Measurements from ENCODE around the gene NAA38. TPM values are rescaled to one million over a fixed set of nuclear protein-coding genes. Genes with fewer than 3 reads are reported as not detected.
A peak's percentile ranks its signal among the peaks of the same experiment; 100 is the strongest.

The NAA38 gene
- polyA plus RNA-seq, 1 donor from 2014 or later, result 170 TPM

DNA sequence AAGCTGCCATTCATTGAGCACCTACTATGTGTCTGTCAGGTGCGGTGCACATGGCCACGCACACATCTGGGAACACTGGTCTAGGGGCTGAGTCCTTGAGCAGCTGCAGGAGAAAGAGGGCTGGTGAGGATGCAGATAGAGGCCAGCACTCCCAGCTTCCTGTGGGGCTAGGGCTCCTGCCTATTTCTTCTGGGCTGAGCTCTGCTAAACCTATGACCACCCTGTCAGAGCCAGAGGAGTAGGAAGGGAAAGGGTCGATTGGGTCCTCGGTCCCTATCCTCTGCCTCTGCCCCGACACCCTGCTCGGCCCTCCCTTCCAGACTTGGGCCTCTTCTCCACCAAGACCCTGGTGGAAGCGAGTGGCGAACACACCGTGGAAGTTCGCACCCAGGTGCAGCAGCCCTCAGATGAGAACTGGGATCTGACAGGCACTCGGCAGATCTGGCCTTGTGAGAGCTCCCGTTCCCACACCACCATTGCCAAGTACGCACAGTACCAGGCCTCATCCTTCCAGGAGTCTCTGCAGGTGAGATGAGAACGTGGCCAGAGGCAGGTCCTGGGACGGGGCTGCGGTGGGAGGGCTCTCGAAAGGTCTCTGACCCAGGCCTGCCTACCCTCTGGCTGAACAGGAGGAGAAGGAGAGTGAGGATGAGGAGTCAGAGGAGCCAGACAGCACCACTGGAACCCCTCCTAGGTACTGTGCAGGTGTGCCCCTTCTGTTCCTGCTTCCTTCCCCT is 6.5 kb downstream of the NAA38 start:
- Mint-ChIP-seq H3K4me1 (peaks cover 7 to 15% (median 11%) of the 10 kb centered on the region in 3 donors), H3K4me3 (peak overlapping the region; percentile 75 to 92 (median 91)), H3K36me3 (peaks cover 2% of the 10 kb centered on the region), H3K27ac (peak overlapping the region; percentile 43 to 100 (median 91)), H3K9me3 (no peaks in the 10 kb centered on the region), H3K27me3 (no peaks in the 10 kb centered on the region)

DNA sequence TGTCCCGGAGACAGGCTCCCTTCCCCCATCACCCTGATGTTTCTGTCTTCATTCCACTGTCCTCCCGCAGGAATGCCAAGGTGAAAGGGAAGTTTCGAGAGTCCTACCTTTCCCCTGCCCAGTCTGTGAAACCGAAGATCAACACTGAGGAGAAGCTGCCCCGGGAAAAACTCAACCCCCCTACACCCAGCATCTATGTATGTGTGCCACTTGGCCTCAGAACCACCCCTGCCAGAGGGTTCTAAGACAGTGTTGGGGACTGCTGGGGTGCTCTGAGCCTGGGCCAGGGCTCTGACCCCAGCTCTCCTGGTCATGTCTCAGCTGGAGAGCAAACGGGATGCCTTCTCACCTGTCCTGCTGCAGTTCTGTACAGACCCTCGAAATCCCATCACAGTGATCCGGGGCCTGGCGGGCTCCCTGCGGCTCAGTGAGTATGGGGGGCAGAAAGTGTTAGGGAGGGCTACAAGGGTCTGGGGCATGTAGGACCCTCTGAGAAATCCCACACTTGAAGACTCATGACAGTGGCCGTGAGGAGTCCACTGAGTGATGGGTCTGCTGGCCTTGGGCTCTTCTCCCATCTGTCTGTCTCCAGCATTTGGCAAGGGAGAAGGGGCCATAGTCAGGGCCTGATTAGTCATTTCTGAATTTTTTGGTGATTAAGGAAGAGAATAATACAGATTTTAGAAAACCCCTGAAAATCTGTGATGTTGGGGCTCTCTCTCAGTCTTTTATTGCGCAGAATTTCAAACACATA is 7.4 kb downstream of the NAA38 start:
- H3K9me3 Mint-ChIP-seq, result no peaks in the 10 kb centered on the region
- no peaks in the 10 kb centered on the region for H3K27me3 Mint-ChIP-seq
- H3K36me3 Mint-ChIP-seq, result peaks cover 2% of the 10 kb centered on the region
- peak overlapping the region; percentile 53 to 100 (median 83) for H3K27ac Mint-ChIP-seq
- peaks cover 5 to 13% (median 7%) of the 10 kb centered on the region in 3 donors for H3K4me1 Mint-ChIP-seq
- H3K4me3 Mint-ChIP-seq, result peak overlapping the region in 2 of 4 donors; percentile 49 to 91

DNA sequence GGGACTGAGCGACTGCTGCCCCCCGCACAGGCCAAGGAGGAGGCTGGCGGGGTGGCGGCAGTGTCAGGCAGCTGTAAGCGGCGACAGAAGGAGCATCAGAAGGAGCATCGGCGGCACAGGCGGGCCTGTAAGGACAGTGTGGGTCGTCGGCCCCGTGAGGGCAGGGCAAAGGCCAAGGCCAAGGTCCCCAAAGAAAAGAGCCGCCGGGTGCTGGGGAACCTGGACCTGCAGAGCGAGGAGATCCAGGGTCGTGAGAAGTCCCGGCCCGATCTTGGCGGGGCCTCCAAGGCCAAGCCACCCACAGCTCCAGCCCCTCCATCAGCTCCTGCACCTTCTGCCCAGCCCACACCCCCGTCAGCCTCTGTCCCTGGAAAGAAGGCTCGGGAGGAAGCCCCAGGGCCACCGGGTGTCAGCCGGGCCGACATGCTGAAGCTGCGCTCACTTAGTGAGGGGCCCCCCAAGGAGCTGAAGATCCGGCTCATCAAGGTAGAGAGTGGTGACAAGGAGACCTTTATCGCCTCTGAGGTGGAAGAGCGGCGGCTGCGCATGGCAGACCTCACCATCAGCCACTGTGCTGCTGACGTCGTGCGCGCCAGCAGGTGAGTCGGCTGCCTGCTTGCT is 8.1 kb downstream of the NAA38 start:
- Mint-ChIP-seq H3K27ac (peak overlapping the region in 2 of 3 donors; percentile 53 to 100), H3K27me3 (no peaks in the 10 kb centered on the region), H3K36me3 (peaks cover 2% of the 10 kb centered on the region), H3K4me1 (peaks cover 5 to 13% (median 7%) of the 10 kb centered on the region in 3 donors), H3K4me3 (peak overlapping the region in 2 of 4 donors; percentile 17 to 91), H3K9me3 (no peaks in the 10 kb centered on the region)

- Mint-ChIP-seq H3K9me3 (no peaks in the 10 kb centered on the region), H3K36me3 (peaks cover 2% of the 10 kb centered on the region), H3K4me3 (no peak overlapping the region), H3K4me1 (peaks cover 6 to 13% (median 8%) of the 10 kb centered on the region in 3 donors), H3K27ac (no peak overlapping the region), H3K27me3 (no peaks in the 10 kb centered on the region)
Observed at GRCh38 chr17:7848739-7849129, 8.6 kb downstream of the NAA38 start.

DNA sequence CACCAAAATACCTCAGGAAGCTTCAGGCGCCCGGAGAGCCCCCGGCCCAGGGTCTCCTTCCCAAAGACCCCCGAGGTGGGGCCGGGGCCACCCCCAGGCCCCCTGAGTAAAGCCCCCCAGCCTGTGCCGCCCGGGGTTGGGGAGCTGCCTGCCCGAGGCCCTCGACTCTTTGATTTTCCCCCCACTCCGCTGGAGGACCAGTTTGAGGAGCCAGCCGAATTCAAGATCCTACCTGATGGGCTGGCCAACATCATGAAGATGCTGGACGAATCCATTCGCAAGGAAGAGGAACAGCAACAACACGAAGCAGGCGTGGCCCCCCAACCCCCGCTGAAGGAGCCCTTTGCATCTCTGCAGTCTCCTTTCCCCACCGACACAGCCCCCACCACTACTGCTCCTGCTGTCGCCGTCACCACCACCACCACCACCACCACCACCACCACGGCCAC is 9.2 kb downstream of the NAA38 start:
- Mint-ChIP-seq H3K36me3 (peaks cover 2% of the 10 kb centered on the region), H3K4me1 (peaks cover 9 to 13% (median 11%) of the 10 kb centered on the region in 3 donors), H3K27ac (peak overlapping the region in 1 of 3 donors; percentile 67), H3K27me3 (no peaks in the 10 kb centered on the region), H3K9me3 (no peaks in the 10 kb centered on the region), H3K4me3 (peak overlapping the region in 1 of 4 donors; percentile 38)

- peaks cover 9 to 16% (median 10%) of the 10 kb centered on the region in 3 donors for H3K4me1 Mint-ChIP-seq
- H3K4me3 Mint-ChIP-seq, result peak overlapping the region in 1 of 4 donors; percentile 91
- H3K27ac Mint-ChIP-seq, result peak overlapping the region in 2 of 3 donors; percentile 63 to 93
- H3K27me3 Mint-ChIP-seq, result no peaks in the 10 kb centered on the region
- no peaks in the 10 kb centered on the region for H3K9me3 Mint-ChIP-seq
- H3K36me3 Mint-ChIP-seq, result peaks cover 2% of the 10 kb centered on the region
Observed at GRCh38 chr17:7846765-7847661, 10.3 kb downstream of the NAA38 start.

DNA sequence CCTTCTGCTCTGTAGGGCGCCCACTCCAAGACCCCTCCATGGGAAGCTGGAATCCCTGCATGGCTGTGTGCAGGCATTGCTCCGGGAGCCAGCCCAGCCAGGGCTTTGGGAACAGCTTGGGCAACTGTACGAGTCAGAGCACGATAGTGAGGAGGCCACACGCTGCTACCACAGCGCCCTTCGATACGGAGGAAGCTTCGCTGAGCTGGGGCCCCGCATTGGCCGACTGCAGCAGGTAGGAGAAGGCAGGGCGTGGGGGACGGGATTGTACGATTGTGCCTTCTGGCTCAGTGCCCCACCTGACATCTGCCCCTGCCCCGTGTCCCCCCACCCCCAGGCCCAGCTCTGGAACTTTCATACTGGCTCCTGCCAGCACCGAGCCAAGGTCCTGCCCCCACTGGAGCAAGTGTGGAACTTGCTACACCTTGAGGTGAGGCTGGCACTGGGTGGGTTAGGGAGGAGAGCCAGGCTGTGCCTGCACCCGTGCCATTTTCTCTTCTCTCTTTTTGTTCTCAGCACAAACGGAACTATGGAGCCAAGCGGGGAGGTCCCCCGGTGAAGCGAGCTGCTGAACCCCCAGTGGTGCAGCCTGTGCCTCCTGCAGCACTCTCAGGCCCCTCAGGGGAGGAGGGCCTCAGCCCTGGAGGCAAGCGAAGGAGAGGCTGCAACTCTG is 11.2 kb downstream of the NAA38 start:
- Mint-ChIP-seq H3K27me3 (peaks cover 1% of the 10 kb centered on the region), H3K4me3 (peak overlapping the region in 1 of 4 donors; percentile 91), H3K9me3 (no peaks in the 10 kb centered on the region), H3K27ac (peak overlapping the region in 2 of 3 donors; percentile 93 to 100), H3K36me3 (peaks cover 2% of the 10 kb centered on the region), H3K4me1 (peaks cover 5 to 12% (median 7%) of the 10 kb centered on the region in 3 donors)

DNA sequence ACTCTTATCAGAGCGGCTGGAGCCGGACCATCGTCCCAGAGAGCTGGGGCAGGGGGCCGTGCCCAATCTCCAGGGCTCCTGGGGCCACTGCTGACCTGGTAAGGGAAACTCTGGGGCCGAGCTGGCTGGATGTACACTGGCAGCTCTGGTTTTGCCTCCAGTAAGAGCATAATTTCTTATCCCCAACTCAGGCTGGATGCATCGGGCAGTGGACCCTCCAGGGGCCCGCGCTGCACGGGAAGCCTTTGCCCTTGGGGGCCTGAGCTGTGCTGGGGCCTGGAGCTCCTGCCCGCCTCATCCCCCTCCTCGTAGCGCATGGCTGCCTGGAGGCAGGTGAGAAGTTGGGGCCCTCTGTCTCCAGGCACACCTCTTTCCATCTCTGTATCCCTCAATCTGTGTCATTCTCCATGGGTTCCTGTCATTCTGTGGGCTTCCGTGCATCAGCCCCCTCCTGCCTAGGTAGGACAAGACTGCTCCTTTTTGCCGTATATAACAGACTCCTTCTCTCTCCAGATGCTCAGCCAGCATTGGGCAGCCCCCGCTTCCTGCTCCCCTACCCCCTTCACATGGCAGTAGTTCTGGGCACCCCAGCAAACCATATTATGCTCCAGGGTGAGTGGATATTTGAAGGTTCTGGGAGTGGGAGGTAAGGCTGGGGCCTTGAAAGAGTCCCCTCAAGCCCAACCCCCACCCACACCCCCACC is 11.8 kb downstream of the NAA38 start:
- Mint-ChIP-seq H3K27ac (peak overlapping the region; percentile 93 to 100 (median 100)), H3K4me1 (peaks cover 10 to 15% (median 12%) of the 10 kb centered on the region in 3 donors), H3K27me3 (peaks cover 1% of the 10 kb centered on the region), H3K36me3 (peaks cover 2% of the 10 kb centered on the region), H3K9me3 (no peaks in the 10 kb centered on the region), H3K4me3 (peak overlapping the region; percentile 83 to 100 (median 94))

DNA sequence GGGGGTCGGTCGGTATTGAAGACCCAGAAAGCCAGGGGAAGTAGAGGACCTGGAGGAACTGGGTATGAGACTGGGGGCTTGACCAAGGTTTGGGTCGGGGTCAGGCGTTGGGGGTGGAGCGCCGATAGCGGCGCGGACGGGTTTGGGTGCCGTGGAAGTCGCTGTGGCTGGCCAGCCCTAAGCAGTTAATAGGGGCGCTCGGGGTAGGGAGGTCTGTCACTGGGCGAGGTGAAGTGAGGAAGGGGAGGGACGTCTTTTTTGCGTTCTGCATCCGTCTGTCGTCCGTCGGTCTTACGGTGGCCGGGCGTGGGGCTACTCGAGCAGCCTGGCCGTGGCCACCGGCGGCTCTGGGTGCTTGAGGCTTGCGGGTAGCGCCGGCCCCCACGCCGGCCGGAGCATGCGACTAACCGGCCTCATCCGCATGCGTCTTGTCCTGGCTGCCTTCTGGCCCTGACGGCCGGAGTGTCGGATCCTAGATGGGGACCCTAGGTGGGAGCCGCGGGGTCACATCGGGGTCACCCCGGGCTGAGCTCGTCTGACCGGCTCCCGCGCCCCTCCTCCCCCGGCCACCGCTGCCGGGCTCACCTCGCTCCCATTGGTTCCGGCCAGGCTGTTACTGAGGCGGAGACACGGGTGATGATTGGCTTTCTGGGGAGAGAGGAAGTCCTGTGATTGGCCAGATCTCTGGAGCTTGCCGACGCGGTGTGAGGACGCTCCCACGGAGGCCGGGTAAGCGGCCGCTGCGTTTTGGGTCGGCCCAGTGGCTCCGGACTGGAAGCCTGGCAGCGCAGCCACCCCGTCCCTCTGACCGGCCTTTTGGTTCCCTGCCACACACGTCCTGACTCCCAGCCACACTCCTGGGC is 12.8 kb downstream of the NAA38 start:
- Mint-ChIP-seq H3K27me3 (peaks cover 1% of the 10 kb centered on the region), H3K4me1 (peaks cover 17 to 22% (median 17%) of the 10 kb centered on the region in 3 donors), H3K36me3 (no peaks in the 10 kb centered on the region), H3K9me3 (no peaks in the 10 kb centered on the region), H3K4me3 (peak overlapping the region; percentile 91 to 100 (median 98)), H3K27ac (peak overlapping the region; percentile 93 to 100 (median 100))

DNA sequence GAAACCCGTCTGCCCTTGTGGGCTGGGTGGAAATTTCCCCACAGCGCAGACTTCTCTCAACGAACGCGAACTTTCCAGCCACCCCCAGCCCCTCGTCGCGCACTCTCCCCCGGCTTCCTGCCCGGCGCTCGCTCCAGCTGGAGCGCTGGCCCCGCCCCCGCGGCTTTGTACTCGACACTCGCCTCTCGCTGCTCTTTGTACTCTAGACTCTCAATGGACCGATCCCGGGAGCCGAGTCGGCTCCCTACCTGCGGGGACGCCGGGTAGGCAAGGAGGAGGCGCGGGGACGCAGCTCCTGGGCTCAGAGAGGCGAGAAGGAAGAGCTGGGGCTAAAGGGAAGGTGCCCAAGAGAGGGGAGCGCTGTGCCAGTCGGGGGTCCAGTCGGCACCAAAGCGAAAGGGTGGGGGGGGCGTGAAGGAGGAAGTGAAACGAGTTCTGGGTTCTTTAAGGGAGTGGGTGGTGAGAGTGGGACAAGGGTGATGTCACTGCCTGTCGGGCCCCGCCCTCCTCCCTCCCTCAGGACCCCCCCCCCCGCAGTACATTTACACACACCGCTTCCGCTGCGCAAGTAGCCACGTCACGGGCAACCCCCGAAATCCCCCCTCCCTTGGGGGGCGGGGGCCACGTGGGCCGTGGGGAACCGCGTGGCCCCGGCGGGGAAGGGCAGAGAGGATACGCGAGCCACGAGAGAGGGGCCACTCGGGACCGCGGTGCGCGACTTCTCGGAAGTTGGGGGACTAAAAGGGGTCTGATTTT is 13.6 kb downstream of the NAA38 start:
- peaks cover 18 to 29% (median 24%) of the 10 kb centered on the region in 3 donors for H3K4me1 Mint-ChIP-seq
- H3K4me3 Mint-ChIP-seq, result peak overlapping the region; percentile 91 to 100 (median 98)
- peaks cover 1% of the 10 kb centered on the region for H3K27me3 Mint-ChIP-seq
- H3K27ac Mint-ChIP-seq, result peak overlapping the region; percentile 93 to 100 (median 100)
- H3K9me3 Mint-ChIP-seq, result no peaks in the 10 kb centered on the region
- H3K36me3 Mint-ChIP-seq, result no peaks in the 10 kb centered on the region

DNA sequence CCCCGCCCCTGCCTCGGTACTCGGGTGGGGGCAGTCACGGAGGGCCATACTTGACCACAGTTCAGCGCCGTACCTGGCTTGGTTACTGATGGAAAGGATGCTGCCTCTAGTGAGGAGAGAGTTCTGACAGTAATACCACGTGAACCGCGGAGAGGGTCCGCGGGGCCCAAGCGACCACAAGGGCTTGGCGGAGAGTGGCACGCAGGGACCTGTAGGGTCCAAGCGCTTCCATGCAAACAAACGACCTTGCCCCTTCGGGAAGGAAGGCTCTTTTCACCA is 14.2 kb downstream of the NAA38 start:
- peak overlapping the region; percentile 93 to 100 (median 100) for H3K27ac Mint-ChIP-seq
- H3K4me3 Mint-ChIP-seq, result peak overlapping the region; percentile 91 to 100 (median 98)
- H3K36me3 Mint-ChIP-seq, result no peaks in the 10 kb centered on the region
- peaks cover 1% of the 10 kb centered on the region for H3K27me3 Mint-ChIP-seq
- peaks cover 20 to 32% (median 28%) of the 10 kb centered on the region in 3 donors for H3K4me1 Mint-ChIP-seq
- H3K9me3 Mint-ChIP-seq, result no peaks in the 10 kb centered on the region

All from IgD-negative memory B cell (primary cell).